Fibroblast of gingiva (primary cell): ENCODE measurements around the gene TRUB1.

Experiments
- DNase-seq: peaks from one replicate; pipeline ENCODE4 v3.0.0-alpha.2; 2011; ENCODE audit warnings: low read depth

The TRUB1 gene

DNA sequence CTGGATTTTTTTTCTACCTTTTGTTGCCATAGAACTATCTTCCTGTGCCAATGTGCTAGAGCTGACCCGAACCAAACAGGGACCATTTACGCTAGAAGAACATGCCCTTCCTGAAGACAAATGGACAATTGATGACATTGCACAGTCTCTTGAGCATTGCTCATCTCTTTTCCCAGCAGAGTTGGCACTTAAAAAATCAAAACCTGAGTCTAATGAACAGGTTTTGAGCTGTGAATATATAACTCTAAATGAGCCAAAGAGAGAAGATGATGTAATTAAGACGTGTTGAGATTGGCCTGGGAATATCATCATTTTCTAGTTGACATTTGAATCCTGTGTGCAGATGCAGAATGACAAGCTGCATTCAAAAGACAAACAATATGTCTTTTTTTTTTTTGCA, 37.1 kb downstream of the TRUB1 start:
- DNase-seq, result no peak

DNA sequence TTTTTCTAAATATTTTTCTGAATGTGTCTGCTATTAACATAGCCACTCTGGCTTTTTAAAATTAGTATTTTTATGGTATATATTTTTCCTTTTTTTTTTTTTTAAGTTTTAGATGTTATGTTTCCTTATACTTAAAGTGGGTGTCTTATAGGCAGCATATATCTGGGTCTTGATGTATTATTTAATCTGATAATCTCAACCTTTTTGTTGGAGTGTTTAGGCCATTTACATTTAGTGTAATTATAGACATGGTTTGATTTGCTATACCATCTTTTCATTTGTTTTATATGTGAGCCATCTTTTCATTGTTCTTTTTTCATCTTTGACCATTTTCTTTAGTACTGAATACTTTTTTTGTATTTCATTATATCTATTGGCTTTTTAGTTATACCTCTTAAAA, 45.0 kb downstream of the TRUB1 start:
- DNase-seq, result no peak

DNA sequence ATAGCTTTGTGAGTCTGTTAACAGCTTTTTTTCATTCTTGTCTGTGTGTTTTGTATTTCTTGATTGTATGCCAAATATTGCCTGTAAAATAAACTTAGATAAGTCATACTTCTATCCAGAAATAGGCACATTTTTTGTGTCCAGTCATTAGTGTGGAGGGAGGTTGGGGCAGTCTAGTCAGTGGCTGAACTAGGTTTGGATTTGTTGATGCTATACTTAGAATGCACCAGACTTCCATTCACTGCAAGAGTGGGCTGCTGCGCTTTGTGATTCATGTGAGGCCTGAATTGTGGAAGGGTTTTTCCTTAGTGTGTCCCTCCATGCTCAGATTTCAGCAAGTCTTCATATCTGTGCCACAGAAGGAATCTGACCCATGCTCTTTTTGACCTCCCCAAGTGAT, 50.0 kb downstream of the TRUB1 start:
- DNase-seq, result peak; percentile 16

DNA sequence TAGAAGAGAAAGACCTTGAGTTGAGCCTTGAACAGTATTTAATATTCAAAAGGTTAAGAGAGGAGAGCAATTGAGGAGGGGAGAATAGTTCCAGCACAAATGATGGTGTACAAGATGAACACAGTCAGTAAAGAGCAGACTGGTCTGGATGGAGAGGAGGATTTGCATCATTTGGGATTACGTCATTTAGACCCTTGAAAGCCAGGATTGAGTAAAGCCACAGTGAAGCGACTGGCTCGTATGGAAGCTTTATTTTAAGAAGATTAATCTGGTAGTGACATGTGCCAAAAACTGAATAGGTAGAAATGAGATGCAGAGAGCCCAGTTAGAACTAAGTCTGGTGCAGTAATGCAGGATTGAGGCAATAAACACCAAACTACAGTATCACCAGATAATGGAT, 52.6 kb downstream of the TRUB1 start:
- no peak for DNase-seq

DNA sequence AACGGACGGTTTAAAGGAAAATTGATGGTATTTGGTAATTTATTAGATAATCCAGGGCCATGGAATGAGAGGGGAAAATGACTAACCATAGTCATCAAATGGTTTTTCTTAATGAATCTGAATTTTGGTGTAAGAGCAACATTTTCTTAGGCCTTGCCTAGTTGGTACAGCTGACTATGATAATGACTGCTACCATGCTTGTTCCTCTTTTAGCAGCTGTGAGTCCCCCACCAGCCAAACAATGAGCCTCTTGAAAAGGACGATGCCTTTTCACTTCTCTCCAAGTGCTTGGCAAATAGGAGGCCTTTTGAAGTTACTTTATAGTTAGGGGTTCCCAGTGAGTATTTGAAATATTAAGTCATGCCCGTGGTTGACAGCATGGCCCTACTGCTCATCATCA, 53.0 kb downstream of the TRUB1 start:
- DNase-seq, result no peak

DNA sequence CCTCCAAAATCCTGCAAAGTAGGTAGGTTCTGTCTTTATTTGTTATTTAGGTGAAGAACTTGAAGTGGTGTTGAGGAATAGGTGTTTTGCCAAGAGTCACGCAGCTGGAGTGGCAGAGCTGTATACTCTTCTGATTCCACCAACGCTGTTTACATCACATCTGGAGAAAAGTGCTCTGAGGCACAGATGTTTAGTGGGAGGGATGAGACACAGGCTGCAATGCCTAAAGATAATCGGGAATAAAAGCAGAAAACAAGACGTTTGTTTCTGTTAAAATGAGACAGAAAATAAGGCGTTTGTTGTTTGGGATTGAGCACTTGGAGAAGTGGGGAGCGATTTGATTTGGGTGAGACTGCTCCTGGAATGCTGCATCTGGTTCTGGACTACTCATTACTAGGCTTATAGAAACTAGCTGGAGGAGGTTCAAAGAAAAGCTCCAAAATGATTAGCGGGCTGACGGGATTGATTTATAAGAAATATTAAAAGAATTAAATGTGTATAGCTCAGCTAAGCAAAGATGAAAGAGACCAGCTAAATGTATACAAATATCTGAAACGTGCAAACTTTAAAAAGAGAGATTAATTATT, 54.3 kb downstream of the TRUB1 start:
- DNase-seq, result no peak

DNA sequence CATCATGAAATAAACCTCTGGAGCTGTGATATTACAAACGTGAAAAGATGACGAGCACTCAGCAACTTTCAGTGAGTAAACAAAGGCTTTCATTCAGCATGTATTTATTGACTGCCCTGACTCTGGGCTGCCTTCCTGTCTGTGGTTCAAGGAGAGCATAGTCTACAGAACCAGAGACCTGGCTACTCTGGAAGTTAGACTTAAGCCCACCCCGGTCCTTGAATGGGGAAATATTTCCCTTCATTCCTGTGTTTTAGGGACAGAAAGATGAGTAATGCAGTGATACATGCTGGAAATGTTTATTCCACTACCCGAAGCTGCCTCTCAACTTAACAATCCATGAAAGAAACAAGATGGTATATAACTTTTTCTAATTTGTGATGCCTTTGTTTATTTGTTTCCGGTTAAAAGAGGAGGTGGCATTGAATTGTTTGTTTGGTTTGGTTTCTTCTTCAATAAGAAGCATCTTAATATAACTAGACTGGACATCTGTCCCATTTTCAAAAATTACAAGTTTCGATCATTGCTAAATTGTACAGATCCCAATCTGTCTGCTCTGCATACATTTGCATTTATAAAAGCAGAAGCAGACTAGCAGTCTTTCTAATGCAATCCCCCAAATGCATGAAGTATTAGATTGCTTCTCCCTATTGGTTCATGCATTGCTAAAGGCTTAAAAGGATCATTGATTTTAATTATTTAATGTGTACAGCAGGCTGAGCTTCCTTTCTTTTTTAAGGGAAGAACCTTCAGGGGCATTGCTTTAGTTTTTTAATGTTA, 57.7 kb downstream of the TRUB1 start:
- peak; percentile 6 for DNase-seq

DNA sequence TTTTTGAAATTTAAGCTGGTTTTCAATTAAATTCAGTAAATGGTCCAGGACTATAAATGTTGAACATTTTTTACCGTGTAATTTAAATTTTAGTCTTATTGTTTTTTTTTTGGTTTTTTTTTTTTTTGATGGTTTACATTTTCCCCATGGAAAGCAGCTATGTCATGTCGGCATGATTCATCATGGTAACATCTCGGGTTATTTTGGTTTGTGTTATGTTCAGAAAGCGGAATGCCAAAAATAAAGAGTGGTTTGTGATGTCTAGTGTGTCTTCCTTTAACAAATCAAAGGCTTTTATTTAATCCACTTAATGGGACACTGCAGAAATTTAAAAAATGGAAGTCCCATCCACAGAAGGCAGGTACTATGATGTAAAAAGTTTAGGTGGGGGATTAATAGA, 58.5 kb downstream of the TRUB1 start:
- peak; percentile 46 for DNase-seq

DNA sequence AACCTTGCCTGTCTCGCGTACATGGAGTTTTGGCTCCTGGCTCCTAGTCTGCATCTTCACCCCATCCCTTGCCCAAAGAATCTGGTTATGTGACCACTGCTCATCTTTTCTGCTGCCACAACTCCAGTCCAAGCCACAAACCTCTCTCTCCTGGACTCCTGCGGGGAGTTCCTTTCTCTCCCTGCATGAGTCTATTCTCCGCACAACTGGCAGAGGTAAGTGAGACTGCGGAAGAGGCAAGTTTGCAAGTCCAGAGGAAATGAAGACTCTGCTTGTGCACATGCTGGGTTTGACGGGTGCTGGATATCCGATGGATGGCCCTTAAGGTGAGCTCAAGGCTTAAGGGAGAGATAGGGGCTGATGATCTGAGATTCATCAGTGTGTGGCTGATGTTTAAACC, 61.0 kb downstream of the TRUB1 start:
- no peak for DNase-seq

DNA sequence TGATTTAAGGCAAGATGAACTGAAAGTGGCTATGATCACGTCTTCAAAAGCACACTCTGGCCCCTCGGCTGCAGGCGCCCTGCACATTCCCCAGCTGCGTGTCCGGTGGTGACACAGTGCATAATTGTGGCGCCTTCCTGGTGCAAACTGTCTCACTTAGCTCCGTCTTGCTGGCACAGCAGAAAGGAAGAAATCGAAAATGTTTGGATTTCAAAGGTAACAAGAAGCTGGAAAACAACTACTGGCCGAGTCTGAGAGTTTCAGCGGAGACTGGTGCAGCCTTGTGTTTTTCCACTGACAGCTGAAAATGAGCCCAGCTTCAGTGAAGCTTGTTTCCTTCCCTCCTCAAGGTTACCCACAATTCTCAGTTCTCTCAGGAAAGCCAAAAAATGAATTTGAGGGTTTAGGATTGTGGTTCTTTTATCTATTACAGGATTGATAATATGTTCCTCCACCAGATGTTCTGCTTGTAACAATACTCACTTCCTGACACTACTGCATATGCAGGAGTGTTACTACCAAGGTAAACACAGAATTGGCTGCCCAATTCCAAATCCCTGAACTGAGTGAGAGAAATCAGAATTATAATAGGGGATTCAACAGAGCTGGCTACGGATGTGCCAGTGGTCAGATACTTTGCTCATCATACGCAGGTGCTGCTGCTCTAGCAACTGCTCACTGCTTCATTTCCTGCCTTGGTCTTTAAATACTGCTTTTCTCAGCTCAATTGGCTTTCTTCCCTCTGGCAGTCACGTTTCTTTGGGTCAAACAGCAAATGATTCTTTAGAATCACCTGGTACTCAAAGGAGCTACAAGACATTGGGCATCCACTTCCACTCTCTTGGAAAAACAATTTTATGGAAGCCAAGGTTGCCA, 63.7 kb downstream of the TRUB1 start:
- no peak for DNase-seq

DNA sequence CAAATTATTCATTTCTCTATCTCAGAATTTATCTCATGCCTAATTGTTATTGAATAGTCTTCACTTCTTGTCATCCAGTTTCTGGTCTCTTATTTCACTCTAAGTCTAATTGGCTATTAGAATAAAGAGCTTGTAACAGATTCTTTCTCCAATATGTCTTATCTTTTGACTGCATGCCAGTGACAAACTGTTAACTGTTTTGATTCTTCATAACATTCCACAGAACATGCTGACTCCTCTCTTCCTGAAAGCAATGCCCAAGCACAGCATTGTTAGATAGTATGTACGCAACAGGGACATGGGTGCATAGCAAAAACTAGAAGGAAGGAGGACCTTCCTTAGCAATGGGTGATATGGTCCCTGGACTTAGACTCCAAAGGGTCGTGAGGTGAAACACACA, 65.4 kb downstream of the TRUB1 start:
- DNase-seq, result no peak

DNA sequence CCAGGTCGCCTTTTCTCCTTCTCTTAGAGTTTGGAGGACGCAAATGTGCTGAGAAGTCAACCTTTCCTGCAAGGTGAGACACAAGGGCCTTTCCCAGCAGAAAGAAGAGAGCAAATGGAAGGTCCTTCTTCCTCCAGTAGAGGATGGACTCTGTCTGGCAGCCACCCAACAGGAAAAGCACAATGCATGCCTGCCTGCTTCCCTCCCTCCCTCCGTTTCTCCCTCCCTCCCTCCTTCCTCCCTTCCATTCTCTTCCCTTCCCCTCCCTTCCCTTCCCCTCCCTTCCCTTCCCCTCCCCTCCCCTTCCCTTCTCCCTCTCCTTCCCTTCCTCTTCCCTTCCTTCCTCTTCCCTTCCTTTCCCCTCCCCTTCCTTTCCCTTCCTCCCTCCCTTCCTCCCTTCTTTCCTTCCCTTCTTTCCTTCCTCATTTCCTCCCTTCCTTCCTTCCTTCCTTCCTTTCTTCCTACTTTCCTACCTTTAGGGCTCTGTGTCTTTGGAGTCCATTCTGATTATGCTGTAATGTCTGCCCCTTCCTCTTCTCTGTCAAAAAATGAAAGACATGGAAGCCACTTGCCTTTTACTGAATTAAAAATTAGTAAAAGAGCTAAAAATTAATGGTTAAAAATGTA, 66.4 kb downstream of the TRUB1 start:
- no peak for DNase-seq

DNA sequence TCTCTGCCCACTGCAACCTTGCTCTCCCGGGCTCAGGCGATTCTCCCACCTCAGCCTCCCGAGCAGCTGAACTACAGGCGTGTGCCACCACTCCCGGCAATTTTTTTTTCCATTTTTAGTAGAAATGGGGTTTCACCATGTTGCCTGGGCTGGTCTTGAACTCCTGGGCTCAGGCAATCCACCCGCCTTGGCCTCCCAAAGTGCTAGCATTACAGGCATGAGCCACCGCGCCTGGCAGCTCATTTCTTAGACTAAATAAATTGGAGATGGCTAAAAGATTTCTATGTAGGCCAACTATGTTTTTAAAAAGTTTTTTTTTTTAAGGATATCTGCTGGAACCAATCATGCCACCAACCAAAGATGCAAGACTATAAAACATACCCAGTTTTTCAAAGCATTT, 67.8 kb downstream of the TRUB1 start:
- no peak for DNase-seq

DNA sequence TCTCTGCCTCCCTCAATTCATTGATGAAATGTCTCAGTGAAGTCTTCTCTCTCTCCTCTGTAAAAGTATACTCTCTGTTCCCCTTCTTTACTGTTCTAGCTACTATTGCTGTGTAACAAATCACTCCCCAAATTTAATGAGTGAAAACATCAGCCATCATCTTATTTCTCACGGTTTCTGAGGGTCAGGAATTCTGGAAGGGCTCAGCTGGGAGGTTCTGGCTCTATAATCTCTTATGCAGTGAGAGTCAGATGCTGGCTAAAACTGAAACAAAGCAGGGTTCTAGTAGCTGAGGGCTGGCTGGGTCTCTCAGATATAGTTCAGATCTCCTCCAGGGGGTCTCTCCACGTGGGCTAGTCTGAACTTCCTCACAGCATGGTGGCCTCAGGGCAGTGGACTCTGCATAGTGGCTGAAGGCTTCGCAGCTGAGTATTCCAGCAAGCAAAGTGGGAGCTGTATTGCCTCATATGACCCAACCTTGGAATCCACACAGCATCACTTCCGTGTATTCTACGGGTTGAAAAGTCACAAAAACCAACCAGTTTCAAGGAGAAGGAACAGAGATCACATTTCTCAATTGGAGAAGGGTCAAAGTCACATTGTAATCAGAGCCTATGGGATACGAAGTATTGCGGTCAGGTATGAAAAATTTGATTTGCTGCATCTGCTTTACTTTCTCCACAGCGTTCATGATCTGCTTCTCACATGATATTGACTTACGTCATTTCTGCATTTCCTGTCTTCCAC, 80.4 kb downstream of the TRUB1 start:
- no peak for DNase-seq

DNA sequence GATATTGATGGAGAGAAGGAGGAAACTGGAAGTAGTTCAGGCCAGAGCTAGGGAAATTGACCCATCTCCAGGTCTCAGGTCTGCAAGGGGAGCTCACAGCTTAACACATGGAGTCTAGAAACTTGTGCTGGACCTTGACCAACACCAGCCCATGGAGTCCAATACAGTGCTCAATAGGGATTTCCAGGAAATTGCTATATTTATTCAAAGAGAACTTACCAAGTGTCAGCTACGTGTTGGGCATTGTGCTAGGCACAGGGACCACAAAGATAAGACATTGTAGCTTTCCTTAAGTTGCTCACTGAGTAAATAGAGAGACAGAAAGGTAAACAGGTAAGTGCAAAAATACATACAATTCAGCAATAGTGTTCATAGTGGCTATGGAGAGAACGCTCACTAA, 82.5 kb downstream of the TRUB1 start:
- DNase-seq, result no peak

DNA sequence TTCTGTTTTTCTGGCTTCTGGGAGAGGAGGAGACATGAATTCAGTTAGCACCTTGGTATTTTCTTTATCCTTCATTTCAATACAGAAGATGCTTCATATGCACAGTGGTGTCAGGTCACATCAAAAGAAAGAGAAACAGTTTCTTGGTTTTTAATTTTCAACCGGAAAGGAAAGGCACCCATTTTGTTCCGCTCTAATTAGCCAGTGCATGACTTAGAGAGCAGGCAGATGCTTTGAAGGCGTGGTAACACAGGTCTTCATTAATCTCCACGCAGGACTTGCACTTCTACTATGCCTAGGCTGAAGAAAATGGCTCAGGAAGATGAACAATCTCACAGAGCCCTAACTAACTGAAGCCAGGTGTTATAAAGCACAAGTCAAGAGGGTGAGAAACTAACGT, 84.7 kb downstream of the TRUB1 start:
- DNase-seq, result no peak

DNA sequence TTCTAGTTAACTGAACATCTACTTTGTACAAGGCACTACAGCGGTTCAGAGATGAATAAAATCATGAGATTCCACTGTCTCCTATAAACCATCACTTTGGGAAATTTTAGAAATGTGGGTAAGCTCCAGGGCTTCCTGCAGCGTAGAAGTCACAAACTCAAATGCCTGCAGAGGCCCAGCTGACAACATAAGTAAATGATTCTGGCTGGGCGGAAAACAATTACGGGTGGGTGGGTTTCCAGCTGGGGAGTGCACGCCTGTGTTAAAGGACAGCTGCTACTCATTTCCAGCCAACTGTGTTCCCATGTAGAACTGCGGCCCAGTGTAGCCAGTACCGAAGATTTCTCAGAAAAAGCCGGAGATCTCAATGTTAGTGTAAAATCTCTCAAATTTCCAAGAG, 85.7 kb downstream of the TRUB1 start:
- no peak for DNase-seq

DNA sequence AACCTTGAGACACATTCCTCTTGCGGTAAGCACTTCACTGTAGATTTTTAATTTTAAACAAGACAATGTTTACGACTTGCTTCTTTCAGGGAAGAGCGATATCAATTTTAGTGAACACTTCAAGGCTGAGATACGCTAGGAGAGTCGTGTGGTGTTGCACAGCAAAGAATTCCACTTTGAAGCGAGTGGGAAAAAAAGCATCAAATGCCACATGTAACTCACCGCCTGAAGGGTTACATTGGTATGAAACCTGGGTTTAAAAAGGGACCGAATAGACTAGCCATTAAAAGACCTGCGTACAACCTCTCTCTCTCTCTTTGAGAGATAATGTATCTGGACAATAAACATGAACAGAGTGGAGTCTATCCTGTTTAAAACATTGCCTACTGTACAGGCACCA, 86.4 kb downstream of the TRUB1 start:
- no peak for DNase-seq

DNA sequence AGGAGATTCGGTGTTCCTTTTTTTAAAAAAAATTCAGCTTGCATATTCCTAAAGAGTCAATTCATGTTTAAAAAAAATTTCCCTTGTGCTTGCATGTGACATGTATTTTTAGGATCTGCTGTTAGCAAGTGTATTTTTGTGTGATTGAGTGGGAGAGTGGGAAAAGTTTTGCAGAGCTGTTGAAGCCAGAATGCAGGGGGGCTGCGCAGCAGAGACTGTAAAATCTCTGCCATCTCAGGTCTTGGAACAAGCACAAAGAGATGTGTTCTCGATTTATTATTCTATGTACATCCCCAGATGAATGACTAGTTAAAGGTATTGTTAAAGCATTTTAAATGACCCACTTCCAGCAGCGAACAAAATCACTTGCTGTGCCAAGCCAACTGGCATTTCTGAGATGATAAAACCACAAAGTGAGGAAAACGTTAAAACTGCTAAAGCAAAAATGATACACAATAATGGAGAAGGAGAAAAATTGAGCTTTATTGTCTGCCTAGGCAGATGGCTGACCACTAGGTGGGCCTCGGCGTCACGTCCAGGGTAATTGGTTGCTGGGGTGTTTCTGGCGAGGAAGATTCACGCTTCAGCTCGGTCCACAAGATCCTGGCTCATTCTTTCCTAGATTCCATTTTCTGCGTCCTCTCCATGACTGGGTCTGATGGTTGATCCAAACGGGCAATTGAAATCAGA, 88.2 kb downstream of the TRUB1 start:
- no peak for DNase-seq

DNA sequence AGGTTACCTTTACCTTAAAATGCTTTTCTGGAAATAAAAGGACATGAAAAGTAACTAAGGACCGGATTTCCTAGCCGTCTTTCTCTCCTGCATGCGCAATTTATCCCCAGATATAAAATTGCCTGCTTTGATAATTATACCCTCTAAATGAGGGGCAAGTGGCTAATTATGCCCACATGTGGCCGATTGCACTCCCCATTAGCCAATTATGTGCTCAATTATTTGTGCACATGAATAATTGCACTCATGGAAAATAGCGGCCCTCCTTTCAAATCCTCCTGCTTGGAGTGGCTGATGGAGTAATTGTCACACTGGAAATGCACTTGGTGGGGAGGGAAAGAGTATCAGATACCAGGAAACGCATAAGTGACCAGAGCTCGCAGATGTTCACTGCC, 88.7 kb downstream of the TRUB1 start:
- DNase-seq, result no peak
